HepG2 (cell line): ENCODE measurements around the gene DISP2. TPM values are rescaled to one million over a fixed set of nuclear protein-coding genes. Genes with fewer than 3 reads are reported as not detected.

Source experiments
- ATF7-NPFF ChIP-seq: sonication (generic); formaldehyde crosslinking; IDR thresholded peaks from 2 replicates; pipeline ENCODE4 v1.8.1; 2023; ENCODE audit warnings: mild to moderate bottlenecking, low read depth, missing genetic modification reagents, moderate library complexity
- KDM4B ChIP-seq: sonication (generic); formaldehyde crosslinking; IDR thresholded peaks from 2 replicates; pipeline ENCODE4 v1.4.0; 2020; ENCODE audit warnings: missing genetic modification reagents
- SALL1 ChIP-seq: sonication (generic); formaldehyde crosslinking; IDR thresholded peaks from 2 replicates; pipeline ENCODE4 v1.8.0; 2022; ENCODE audit warnings: mild to moderate bottlenecking, missing genetic modification reagents
- SP4 ChIP-seq: sonication (generic); formaldehyde crosslinking; IDR thresholded peaks from 2 replicates; pipeline ENCODE4 v1.8.1; 2023; ENCODE audit warnings: mild to moderate bottlenecking, missing genetic modification reagents
- ZNF138 ChIP-seq: sonication (generic); formaldehyde crosslinking; IDR thresholded peaks from 2 replicates; pipeline ENCODE4 v1.5.0; 2020; ENCODE audit warnings: mild to moderate bottlenecking, low read depth, missing genetic modification reagents
- ZNF556 ChIP-seq: sonication (generic); formaldehyde crosslinking; IDR thresholded peaks from 2 replicates; pipeline ENCODE4 v1.4.0; 2020; ENCODE audit warnings: mild to moderate bottlenecking, missing genetic modification reagents, borderline replicate concordance
- ZNF563 ChIP-seq: sonication (generic); formaldehyde crosslinking; IDR thresholded peaks from 2 replicates; pipeline ENCODE4 v1.8.0; 2022; ENCODE audit warnings: mild to moderate bottlenecking, moderate library complexity, missing genetic modification reagents
- ZSCAN30 ChIP-seq: sonication (generic); formaldehyde crosslinking; IDR thresholded peaks from 2 replicates; pipeline ENCODE4 v1.5.0; 2020; ENCODE audit warnings: mild to moderate bottlenecking, missing genetic modification reagents
- polyA plus RNA-seq, 8 experiments: library from polyadenylated mRNA; depleted of rRNA in 3 of 8; stranded (reverse) in 7 of 8; unstranded in 1 of 8; fragments of >200 nt; fragmentation: Illumina TruSeq in 4 of 8; extraction: Trizol in 4 of 8; gene quantifications; 2 replicates each; pipeline versions ENCODE4 v1.2.1 to v1.2.3, GENCODE V29; 2011 to 2016; ENCODE audit warnings: low read depth in 4 of 8, missing spikeins in 1 of 8, mixed read lengths in 1 of 8; ENCODE audit not compliant: insufficient read depth in 1 of 8
- total RNA-seq, 5 experiments: library from RNA; depleted of rRNA; stranded (reverse); fragments of >200 nt; fragmentation: Illumina TruSeq; extraction: Trizol; gene quantifications; 2 replicates each; pipeline ENCODE4 v1.2.3, GENCODE V29; 2016; ENCODE audit warnings: low read depth in 1 of 5
- TF ChIP-seq, protein P1 (sequence below), 2 experiments: sonication (generic) in 1 of 2; formaldehyde crosslinking in 1 of 2; IDR thresholded peaks; 2 replicates each; pipeline versions ENCODE4 v1.4.0 to v1.6.1; 2018 to 2020; ENCODE audit warnings: missing genetic modification reagents in 2 of 2, borderline replicate concordance in 1 of 2, low read depth in 1 of 2, mild to moderate bottlenecking in 1 of 2, missing biosample characterization in 1 of 2
- TF ChIP-seq, protein P2 (sequence below): sonication (generic); formaldehyde crosslinking; IDR thresholded peaks from 2 replicates; pipeline ENCODE4 v1.4.0; 2020; ENCODE audit warnings: missing genetic modification reagents, borderline replicate concordance
- TF ChIP-seq, protein P3 (sequence below): sonication (generic); formaldehyde crosslinking; IDR thresholded peaks from 2 replicates; pipeline ENCODE4 v1.4.0; 2020; ENCODE audit warnings: mild to moderate bottlenecking, missing genetic modification reagents
- TF ChIP-seq, protein P4 (sequence below): sonication (generic); formaldehyde crosslinking; IDR thresholded peaks from 2 replicates; pipeline ENCODE4 v1.5.1; 2020; ENCODE audit warnings: mild to moderate bottlenecking, missing genetic modification reagents, moderate library complexity

DISP2 gene
- total and polyA plus RNA-seq, 2 of the 13 experiments (the other 11 are each of a cell fraction or from before 2014, with no cell fraction given), result 0.09 to 0.32 TPM

DNA sequence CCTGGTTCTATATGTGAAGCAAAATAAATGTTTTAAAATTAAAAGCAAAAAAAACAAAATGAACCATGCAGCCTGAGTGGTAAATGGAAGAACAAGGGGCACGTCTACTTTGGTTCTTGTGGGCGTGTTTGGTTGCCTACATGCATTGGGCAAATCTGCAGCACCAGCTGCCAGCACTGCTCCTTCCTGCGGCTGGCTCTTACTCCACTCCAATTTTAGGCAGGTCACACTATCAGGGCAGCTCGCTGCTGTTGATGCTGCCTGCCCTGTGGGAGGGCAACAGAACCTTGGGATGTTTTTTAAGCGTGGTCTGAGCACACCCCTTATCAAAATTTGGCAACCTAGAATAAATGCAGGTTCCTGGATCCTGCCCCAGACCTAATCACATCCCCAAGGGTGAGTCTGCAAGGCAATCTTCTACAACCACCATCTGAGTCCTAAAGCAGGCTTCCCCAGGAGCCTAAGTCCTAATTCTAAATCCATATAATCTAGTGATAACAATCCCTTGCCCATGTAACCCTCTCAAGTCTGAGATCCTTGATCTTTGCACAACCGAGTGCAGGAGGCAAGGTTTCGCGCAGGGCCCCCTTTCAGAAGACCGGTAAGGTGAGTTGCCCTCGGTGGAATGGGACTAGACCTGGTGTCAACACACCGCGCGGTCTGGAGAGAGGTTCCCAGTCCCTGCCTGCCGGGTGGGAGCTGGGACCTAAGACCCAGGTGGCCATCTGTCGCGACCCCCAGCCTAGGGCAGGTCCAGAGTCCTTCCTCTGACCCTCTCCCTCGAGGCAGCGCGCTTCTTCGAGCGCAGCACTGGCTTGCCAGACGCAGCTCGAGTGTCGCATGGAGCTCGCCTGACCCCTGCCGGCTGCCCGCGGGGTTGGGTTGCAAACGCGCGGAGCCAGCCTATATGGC lies 63.5 kb downstream of the DISP2 start (continued):
- TF ChIP-seq, protein P1, sequence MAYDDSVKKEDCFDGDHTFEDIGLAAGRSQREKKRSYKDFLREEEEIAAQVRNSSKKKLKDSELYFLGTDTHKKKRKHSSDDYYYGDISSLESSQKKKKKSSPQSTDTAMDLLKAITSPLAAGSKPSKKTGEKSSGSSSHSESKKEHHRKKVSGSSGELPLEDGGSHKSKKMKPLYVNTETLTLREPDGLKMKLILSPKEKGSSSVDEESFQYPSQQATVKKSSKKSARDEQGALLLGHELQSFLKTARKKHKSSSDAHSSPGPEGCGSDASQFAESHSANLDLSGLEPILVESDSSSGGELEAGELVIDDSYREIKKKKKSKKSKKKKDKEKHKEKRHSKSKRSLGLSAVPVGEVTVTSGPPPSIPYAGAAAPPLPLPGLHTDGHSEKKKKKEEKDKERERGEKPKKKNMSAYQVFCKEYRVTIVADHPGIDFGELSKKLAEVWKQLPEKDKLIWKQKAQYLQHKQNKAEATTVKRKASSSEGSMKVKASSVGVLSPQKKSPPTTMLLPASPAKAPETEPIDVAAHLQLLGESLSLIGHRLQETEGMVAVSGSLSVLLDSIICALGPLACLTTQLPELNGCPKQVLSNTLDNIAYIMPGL (CRISPR knock-in tag; IDR thresholded peaks at IDR 0.05; ENCODE audit: borderline replicate concordance in 1 of 2, low read depth in 1 of 2), result peak; percentile 59 to 69; a peak in 2 of 4 replicates
- TF ChIP-seq SP4 (CRISPR knock-in tag), result no peak
- no peak; the same call in 1 of the 2 replicates for TF ChIP-seq ATF7-NPFF (CRISPR knock-in tag)
- 0 out of 2 replicates have a peak, but pooled peaks have one; percentile 19 for TF ChIP-seq KDM4B
- no peak for TF ChIP-seq ZNF556 (CRISPR knock-in tag)
- TF ChIP-seq, protein P2, sequence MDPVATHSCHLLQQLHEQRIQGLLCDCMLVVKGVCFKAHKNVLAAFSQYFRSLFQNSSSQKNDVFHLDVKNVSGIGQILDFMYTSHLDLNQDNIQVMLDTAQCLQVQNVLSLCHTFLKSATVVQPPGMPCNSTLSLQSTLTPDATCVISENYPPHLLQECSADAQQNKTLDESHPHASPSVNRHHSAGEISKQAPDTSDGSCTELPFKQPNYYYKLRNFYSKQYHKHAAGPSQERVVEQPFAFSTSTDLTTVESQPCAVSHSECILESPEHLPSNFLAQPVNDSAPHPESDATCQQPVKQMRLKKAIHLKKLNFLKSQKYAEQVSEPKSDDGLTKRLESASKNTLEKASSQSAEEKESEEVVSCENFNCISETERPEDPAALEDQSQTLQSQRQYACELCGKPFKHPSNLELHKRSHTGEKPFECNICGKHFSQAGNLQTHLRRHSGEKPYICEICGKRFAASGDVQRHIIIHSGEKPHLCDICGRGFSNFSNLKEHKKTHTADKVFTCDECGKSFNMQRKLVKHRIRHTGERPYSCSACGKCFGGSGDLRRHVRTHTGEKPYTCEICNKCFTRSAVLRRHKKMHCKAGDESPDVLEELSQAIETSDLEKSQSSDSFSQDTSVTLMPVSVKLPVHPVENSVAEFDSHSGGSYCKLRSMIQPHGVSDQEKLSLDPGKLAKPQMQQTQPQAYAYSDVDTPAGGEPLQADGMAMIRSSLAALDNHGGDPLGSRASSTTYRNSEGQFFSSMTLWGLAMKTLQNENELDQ (CRISPR knock-in tag), result no peak
- TF ChIP-seq, protein P3, sequence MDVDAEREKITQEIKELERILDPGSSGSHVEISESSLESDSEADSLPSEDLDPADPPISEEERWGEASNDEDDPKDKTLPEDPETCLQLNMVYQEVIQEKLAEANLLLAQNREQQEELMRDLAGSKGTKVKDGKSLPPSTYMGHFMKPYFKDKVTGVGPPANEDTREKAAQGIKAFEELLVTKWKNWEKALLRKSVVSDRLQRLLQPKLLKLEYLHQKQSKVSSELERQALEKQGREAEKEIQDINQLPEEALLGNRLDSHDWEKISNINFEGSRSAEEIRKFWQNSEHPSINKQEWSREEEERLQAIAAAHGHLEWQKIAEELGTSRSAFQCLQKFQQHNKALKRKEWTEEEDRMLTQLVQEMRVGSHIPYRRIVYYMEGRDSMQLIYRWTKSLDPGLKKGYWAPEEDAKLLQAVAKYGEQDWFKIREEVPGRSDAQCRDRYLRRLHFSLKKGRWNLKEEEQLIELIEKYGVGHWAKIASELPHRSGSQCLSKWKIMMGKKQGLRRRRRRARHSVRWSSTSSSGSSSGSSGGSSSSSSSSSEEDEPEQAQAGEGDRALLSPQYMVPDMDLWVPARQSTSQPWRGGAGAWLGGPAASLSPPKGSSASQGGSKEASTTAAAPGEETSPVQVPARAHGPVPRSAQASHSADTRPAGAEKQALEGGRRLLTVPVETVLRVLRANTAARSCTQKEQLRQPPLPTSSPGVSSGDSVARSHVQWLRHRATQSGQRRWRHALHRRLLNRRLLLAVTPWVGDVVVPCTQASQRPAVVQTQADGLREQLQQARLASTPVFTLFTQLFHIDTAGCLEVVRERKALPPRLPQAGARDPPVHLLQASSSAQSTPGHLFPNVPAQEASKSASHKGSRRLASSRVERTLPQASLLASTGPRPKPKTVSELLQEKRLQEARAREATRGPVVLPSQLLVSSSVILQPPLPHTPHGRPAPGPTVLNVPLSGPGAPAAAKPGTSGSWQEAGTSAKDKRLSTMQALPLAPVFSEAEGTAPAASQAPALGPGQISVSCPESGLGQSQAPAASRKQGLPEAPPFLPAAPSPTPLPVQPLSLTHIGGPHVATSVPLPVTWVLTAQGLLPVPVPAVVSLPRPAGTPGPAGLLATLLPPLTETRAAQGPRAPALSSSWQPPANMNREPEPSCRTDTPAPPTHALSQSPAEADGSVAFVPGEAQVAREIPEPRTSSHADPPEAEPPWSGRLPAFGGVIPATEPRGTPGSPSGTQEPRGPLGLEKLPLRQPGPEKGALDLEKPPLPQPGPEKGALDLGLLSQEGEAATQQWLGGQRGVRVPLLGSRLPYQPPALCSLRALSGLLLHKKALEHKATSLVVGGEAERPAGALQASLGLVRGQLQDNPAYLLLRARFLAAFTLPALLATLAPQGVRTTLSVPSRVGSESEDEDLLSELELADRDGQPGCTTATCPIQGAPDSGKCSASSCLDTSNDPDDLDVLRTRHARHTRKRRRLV, result no peak
- TF ChIP-seq, protein P4, sequence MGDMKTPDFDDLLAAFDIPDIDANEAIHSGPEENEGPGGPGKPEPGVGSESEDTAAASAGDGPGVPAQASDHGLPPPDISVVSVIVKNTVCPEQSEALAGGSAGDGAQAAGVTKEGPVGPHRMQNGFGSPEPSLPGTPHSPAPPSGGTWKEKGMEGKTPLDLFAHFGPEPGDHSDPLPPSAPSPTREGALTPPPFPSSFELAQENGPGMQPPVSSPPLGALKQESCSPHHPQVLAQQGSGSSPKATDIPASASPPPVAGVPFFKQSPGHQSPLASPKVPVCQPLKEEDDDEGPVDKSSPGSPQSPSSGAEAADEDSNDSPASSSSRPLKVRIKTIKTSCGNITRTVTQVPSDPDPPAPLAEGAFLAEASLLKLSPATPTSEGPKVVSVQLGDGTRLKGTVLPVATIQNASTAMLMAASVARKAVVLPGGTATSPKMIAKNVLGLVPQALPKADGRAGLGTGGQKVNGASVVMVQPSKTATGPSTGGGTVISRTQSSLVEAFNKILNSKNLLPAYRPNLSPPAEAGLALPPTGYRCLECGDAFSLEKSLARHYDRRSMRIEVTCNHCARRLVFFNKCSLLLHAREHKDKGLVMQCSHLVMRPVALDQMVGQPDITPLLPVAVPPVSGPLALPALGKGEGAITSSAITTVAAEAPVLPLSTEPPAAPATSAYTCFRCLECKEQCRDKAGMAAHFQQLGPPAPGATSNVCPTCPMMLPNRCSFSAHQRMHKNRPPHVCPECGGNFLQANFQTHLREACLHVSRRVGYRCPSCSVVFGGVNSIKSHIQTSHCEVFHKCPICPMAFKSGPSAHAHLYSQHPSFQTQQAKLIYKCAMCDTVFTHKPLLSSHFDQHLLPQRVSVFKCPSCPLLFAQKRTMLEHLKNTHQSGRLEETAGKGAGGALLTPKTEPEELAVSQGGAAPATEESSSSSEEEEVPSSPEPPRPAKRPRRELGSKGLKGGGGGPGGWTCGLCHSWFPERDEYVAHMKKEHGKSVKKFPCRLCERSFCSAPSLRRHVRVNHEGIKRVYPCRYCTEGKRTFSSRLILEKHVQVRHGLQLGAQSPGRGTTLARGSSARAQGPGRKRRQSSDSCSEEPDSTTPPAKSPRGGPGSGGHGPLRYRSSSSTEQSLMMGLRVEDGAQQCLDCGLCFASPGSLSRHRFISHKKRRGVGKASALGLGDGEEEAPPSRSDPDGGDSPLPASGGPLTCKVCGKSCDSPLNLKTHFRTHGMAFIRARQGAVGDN, result peak; percentile 70
- no peak for TF ChIP-seq ZSCAN30 (CRISPR knock-in tag)
- peak; percentile 64; the same call in 1 of the 2 replicates for TF ChIP-seq SALL1 (CRISPR knock-in tag)
- no peak for TF ChIP-seq ZNF138 (CRISPR knock-in tag)
- TF ChIP-seq ZNF563 (CRISPR knock-in tag), result no peak
